AG04450 (cell line): ENCODE data around the gene FADD. TPM values are rescaled to one million over a fixed set of nuclear protein-coding genes. Genes with fewer than 3 reads are reported as not detected.

Source experiments
- CTCF ChIA-PET: fragments of 300-600, 350-600 bp; formaldehyde crosslinking; extraction: SDS; loops from one replicate; lab custom pipeline; 2022; ENCODE audit warnings: antibody characterized with exemption, inconsistent platforms; lab: Charles Lee
- POLR2A ChIA-PET: fragments of 350-600 bp; formaldehyde crosslinking; extraction: SDS; loops from one replicate; lab custom pipeline; 2021; ENCODE audit warnings: antibody characterized with exemption, inconsistent platforms; lab: Yijun Ruan, JAX
- DNase-seq: peaks from one replicate; pipeline ENCODE4 v3.0.0-alpha.2; 2011; ENCODE audit warnings: low read depth, low spot score
- H3K27ac ChIP-seq: one replicate; pipeline ENCODE4 v1.5.1; 2012; ENCODE audit warnings: low read depth, low read length, control low read depth
- H3K27me3 ChIP-seq: one replicate; pipeline ENCODE4 v1.6.0; 2012; ENCODE audit warnings: low read length; ENCODE audit not compliant: control insufficient read depth, insufficient read depth
- H3K4me3 ChIP-seq: 2 replicates; pipeline ENCODE4 v1.5.1; 2011; ENCODE audit warnings: mild to moderate bottlenecking, low read depth, low read length, control low read depth
- H3K9me3 ChIP-seq: 2 replicates; pipeline ENCODE4 v1.5.1; 2012; ENCODE audit warnings: low read length; ENCODE audit not compliant: control insufficient read depth, insufficient read depth
- CTCF ChIP-seq: IDR thresholded peaks from 2 replicates; pipeline ENCODE4 v1.5.1; 2011; ENCODE audit warnings: low read depth, low read length, control low read depth, inconsistent platforms
- polyA plus RNA-seq: library from polyadenylated mRNA; depleted of rRNA; stranded (reverse); fragments of >200 nt; gene quantifications from 2 replicates; pipeline ENCODE4 v1.2.3, GENCODE V29; 2011

FADD gene
- polyA plus RNA-seq, 1 experiment: 29.3 TPM

GRCh38 chr11:70158757-70159389 lies 44.2 kb upstream of the FADD start:
- CTCF ChIA-PET: interaction anchor here (0.9 to 1.2 kb wide), 2 partner anchors 34 to 240 kb away, joined by 3 to 5 read pairs; no protein-coding TSS in a partner anchor
- POLR2A ChIA-PET: no interaction called here
- H3K27me3 ChIP-seq: peaks cover 3% of the 10 kb centered on the region
- no peak for DNase-seq
- no peak for TF ChIP-seq CTCF
- no peak overlapping the region for H3K27ac ChIP-seq
- peaks cover 5% of the 10 kb centered on the region; the same call in 1 of the 2 replicates for H3K9me3 ChIP-seq
- no peak overlapping the region for H3K4me3 ChIP-seq

- no peak for TF ChIP-seq CTCF
- Histone ChIP-seq H3K4me3 (no peak overlapping the region), H3K9me3 (peaks cover 5% of the 10 kb centered on the region; the same call in 1 of the 2 replicates), H3K27me3 (peaks cover 4% of the 10 kb centered on the region), H3K27ac (no peak overlapping the region)
- CTCF ChIA-PET: no interaction called here
- POLR2A ChIA-PET: no interaction called here
- DNase-seq: no peak
Observed at GRCh38 chr11:70159627-70160570, 43.2 kb upstream of the FADD start.

DNA sequence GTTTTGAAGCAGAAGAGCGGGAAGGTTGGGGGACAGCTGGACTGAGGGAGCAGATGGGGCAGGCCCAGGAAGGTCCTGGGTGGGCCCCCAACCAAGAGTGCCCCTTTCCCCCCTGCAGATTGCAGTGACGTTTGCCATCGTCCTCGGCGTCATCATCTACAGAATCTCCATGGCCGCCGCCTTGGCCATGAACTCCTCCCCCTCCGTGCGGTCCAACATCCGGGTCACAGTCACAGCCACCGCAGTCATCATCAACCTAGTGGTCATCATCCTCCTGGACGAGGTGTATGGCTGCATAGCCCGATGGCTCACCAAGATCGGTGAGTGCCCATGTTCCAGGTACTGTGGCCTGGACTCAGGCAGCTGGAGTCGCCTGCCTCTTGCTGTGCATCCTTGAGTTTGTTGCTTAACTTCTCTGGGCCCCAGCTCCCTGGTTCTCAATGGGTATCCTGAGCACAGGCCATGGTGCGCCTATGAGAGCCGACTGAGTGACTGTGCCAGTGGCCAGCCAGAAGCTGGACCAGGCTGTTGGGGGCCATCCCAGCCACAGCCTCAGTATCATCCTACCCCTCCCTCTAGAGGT lies 42.0 kb upstream of the FADD start:
- CTCF ChIA-PET: no interaction called here
- H3K9me3 ChIP-seq: peaks cover 5% of the 10 kb centered on the region; the same call in 1 of the 2 replicates
- no peak for DNase-seq
- POLR2A ChIA-PET: no interaction called here
- peaks cover 4% of the 10 kb centered on the region for H3K27me3 ChIP-seq
- TF ChIP-seq CTCF: no peak
- no peak overlapping the region for H3K4me3 ChIP-seq
- no peak overlapping the region for H3K27ac ChIP-seq

GRCh38 chr11:70164705-70165104 lies 38.4 kb upstream of the FADD start:
- no peak for TF ChIP-seq CTCF
- Histone ChIP-seq H3K27me3 (peaks cover 4% of the 10 kb centered on the region), H3K27ac (no peak overlapping the region), H3K9me3 (no peaks in the 10 kb centered on the region; the same call in 1 of the 2 replicates), H3K4me3 (no peak overlapping the region)
- POLR2A ChIA-PET: no interaction called here
- DNase-seq: no peak
- CTCF ChIA-PET: interaction anchor here (0.8 kb wide), 1 partner anchor 255 kb away, joined by 3 read pairs; no protein-coding TSS in a partner anchor
